Dendritic cell treated with granulocyte-macrophage colony-stimulating factor and Interleukin-4, amounts not matched to agents 40 ng/mL and 50 ng/mL, for 4 days (primary cell): Measurements from ENCODE around the gene TP53BP2.
A peak's percentile ranks its signal among the peaks of the same experiment; 100 is the strongest.
"Not testable (repeated sequence)": the region's sequence is repeated elsewhere in the genome, so short reads cannot be mapped to it uniquely, and the experiment has no call there.

ENCODE experiments used
- H3K27ac Mint-ChIP-seq: one replicate; pipeline ENCODE4 v1.8.0; 2022; ENCODE audit warnings: mild to moderate bottlenecking, mixed read lengths
- H3K27me3 Mint-ChIP-seq: one replicate; pipeline ENCODE4 v1.8.0; 2022; ENCODE audit warnings: mild to moderate bottlenecking, mixed read lengths
- H3K36me3 Mint-ChIP-seq: one replicate; pipeline ENCODE4 v1.8.0; 2022; ENCODE audit warnings: low read depth, mixed read lengths
- H3K4me1 Mint-ChIP-seq: one replicate; pipeline ENCODE4 v1.8.0; 2022; ENCODE audit warnings: low read depth, mixed read lengths
- H3K4me3 Mint-ChIP-seq: one replicate; pipeline ENCODE4 v1.8.0; 2022; ENCODE audit warnings: mild to moderate bottlenecking, moderate library complexity, mixed read lengths
- H3K9me3 Mint-ChIP-seq: one replicate; pipeline ENCODE4 v1.8.0; 2022; ENCODE audit warnings: mixed read lengths
- intact Hi-C: fragments of 100-400 bp; cut with micrococcal nuclease; formaldehyde crosslinking; loops from one replicate; pipeline ENCODE4 v1.15.0; 2022

The TP53BP2 gene, protein sequence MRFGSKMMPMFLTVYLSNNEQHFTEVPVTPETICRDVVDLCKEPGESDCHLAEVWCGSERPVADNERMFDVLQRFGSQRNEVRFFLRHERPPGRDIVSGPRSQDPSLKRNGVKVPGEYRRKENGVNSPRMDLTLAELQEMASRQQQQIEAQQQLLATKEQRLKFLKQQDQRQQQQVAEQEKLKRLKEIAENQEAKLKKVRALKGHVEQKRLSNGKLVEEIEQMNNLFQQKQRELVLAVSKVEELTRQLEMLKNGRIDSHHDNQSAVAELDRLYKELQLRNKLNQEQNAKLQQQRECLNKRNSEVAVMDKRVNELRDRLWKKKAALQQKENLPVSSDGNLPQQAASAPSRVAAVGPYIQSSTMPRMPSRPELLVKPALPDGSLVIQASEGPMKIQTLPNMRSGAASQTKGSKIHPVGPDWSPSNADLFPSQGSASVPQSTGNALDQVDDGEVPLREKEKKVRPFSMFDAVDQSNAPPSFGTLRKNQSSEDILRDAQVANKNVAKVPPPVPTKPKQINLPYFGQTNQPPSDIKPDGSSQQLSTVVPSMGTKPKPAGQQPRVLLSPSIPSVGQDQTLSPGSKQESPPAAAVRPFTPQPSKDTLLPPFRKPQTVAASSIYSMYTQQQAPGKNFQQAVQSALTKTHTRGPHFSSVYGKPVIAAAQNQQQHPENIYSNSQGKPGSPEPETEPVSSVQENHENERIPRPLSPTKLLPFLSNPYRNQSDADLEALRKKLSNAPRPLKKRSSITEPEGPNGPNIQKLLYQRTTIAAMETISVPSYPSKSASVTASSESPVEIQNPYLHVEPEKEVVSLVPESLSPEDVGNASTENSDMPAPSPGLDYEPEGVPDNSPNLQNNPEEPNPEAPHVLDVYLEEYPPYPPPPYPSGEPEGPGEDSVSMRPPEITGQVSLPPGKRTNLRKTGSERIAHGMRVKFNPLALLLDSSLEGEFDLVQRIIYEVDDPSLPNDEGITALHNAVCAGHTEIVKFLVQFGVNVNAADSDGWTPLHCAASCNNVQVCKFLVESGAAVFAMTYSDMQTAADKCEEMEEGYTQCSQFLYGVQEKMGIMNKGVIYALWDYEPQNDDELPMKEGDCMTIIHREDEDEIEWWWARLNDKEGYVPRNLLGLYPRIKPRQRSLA

DNA sequence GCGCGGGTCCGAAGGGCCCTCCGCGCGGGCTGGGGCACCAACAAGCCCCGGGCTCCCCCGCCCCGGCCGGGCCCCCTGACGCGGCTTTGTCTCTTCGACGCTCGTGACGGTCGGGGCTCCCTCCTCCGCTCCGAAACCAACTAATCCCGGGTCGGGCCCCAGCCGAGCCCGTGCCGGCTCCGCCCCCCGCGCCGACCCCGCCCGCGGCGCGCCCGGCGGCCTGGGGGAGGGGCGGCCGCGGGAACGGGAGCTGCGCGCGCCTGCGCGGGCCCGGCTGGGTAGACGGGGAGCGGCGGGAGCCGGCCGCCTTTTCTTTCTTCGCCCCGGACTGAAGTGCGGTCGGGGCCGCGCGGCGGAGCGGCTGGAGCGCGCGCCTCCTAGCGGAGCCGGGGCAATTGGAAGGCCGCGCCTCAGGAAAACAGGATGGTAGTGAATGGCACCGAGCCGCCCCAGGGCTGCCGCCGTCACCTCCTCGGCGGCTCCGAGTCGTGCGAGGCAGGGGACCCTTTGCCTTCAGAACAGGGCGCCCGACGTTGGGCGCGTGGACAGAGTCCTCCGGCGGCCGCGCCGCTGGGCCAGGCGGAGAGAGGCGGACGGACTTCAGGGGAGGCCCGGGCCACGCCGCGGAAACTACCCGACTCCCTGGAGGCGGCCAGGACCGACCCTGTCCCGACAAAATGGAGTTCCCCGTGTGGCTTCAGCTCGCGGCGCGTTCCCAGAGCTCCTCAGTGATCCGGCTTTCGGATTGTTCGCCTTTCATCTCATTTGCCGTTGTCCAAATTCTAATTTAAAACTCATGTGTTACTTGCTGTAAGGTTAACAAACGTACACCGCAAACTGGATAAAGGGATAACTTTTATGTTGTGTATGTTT, at the start of gene TP53BP2:
TP53BP2 (minus strand) TSS at position 138 of the 873 bp plus-strand sequence. CDS start 267 bp downstream, outside the sequence.
- H3K4me1 Mint-ChIP-seq: peaks cover 34% of the 10 kb centered on the region
- H3K36me3 Mint-ChIP-seq: peaks cover 15% of the 10 kb centered on the region
- H3K4me3 Mint-ChIP-seq: peak within 1 kb of the TSS; percentile 89
- intact Hi-C loops: loop anchor here (1.0 to 10.0 kb wide), 4 partner anchors 11 to 131 kb away; partner anchors contain the start of gene CAPN2
- H3K27ac Mint-ChIP-seq: peak within 1 kb of the TSS; percentile 100
- H3K27me3 Mint-ChIP-seq: no peaks in the 10 kb centered on the region
- H3K9me3 Mint-ChIP-seq: no peaks in the 10 kb centered on the region

DNA sequence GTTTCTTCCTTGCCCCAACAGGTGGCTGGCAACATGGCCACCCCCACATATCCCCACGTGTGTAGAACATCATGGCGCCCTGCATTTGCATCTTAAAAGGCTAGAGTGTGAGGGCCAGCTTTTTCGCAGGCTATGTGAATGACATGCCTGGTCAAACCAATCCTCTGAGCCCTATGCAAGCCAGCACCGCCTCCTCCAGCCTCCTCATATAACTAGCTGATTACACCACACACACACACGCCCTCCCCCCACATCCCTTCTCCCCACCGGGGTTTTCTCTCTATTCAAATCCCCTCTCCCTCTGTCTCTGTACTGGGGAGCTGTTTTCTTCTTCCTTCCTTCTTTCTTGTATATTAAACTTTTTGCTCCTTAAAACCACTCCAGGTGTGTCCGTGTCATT, 44.7 kb upstream of the TP53BP2 start:
- H3K4me3 Mint-ChIP-seq, intact Hi-C loops, H3K27me3 Mint-ChIP-seq, H3K36me3 Mint-ChIP-seq, H3K4me1 Mint-ChIP-seq, H3K27ac Mint-ChIP-seq, H3K9me3 Mint-ChIP-seq: not testable (repeated sequence)

DNA sequence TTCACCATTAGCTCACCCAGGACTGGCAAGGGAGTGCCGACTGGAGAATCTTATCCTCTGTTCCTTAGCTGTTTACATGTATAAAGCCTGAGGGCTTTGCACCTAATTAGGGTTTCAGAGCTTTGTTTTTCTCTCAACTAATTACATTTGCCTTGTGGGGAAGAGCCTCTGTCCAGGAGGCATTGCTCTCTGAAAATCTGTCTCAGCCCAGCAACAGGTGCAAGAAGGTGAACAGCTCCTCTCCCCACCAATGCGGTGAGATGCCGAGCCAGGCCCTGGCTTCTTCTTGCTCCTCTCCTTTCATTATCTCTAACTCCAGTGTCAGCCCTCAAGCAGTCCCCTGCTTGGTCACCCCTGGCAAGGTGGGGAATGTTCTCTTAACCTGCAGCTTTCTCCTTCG, 43.6 kb upstream of the TP53BP2 start:
- H3K4me1 Mint-ChIP-seq, H3K4me3 Mint-ChIP-seq, H3K27ac Mint-ChIP-seq, H3K36me3 Mint-ChIP-seq, intact Hi-C loops, H3K9me3 Mint-ChIP-seq, H3K27me3 Mint-ChIP-seq: not testable (repeated sequence)

DNA sequence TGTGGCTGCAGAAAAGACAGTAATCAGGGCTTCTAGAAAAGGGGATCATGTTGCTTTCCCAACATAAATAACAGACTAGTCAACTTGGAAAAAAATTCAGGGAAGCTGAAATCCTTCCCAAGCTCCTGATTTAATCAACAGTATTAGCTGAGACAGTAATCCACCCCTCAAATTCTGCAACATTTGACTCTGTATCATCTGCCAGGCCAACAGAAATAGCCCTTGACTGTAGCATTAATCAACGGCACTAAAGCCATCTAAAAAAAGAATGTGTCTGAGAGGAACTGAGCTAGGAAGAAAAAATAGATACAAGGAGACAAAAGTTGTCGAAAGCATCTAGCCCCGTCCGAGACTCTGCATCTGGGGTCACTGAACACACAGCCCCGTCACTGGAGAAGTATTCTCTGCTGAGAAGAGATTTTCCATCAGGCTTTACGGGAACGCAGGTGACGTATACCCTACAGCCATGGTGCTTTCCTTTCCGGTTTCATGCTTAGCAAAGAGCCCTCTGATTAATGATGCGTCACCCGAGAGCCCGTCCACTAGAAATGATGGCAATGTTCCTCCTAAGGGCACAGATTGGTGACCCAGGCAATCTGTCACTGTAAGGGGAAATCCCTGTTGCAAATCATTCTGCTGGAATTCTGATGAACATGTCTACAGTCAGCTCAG, 42.1 kb upstream of the TP53BP2 start:
- Mint-ChIP-seq H3K27ac (no peak overlapping the region), H3K4me3 (no peak overlapping the region), H3K36me3 (no peaks in the 10 kb centered on the region), H3K9me3 (no peaks in the 10 kb centered on the region), H3K27me3 (peaks cover 2% of the 10 kb centered on the region), H3K4me1 (no peaks in the 10 kb centered on the region)
- intact Hi-C loops: no loop called here

DNA sequence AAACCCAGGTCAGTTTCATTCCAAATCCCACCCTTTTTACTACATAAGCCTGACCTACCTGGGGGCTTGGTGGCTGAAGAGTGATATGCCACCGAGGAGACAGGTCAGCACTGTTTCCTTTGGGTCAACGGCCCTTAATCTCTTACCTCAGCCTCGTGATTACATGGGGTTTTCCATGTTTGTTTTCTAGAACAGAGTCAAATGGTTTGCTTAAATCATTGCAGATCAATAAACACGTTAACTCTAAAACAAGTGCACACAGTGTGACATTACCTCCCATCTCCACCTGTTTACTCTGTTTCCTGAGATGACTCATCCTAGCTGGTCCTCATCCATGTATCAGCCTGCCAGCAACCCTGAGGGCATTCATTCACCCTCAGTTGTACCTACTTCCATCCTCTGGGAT, 40.8 kb upstream of the TP53BP2 start:
- intact Hi-C loops: no loop called here
- no peak overlapping the region for H3K27ac Mint-ChIP-seq

DNA sequence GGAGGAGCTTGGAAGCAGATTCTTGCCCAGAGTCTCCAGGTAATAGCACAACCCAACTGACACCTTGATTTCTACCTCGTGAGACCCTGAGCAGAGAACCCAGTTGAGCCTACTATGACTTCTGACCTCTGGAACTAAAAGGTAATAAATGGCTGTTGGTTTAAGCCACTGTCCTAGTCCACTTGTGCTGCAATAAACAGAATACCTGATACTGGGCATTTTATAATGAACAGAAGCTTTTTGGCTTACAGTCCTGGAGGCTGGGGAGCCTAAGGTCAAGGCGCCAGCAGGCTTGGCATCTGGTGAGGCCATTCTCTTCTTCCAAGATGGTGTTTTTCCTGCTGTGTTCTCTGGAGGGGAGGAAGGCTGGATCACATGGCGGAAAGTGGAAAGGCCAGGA, 39.9 kb upstream of the TP53BP2 start:
- H3K36me3 Mint-ChIP-seq: no peaks in the 10 kb centered on the region
- H3K9me3 Mint-ChIP-seq: no peaks in the 10 kb centered on the region
- no peak overlapping the region for H3K27ac Mint-ChIP-seq
- intact Hi-C loops: no loop called here
- H3K4me3 Mint-ChIP-seq: no peak overlapping the region
- peaks cover 2% of the 10 kb centered on the region for H3K27me3 Mint-ChIP-seq
- no peaks in the 10 kb centered on the region for H3K4me1 Mint-ChIP-seq

More for the DNA sequence above, 40.8 kb upstream of the TP53BP2 start:
- H3K9me3 Mint-ChIP-seq: no peaks in the 10 kb centered on the region
- no peak overlapping the region for H3K4me3 Mint-ChIP-seq
- no peaks in the 10 kb centered on the region for H3K36me3 Mint-ChIP-seq
- peaks cover 2% of the 10 kb centered on the region for H3K27me3 Mint-ChIP-seq
- no peaks in the 10 kb centered on the region for H3K4me1 Mint-ChIP-seq

DNA sequence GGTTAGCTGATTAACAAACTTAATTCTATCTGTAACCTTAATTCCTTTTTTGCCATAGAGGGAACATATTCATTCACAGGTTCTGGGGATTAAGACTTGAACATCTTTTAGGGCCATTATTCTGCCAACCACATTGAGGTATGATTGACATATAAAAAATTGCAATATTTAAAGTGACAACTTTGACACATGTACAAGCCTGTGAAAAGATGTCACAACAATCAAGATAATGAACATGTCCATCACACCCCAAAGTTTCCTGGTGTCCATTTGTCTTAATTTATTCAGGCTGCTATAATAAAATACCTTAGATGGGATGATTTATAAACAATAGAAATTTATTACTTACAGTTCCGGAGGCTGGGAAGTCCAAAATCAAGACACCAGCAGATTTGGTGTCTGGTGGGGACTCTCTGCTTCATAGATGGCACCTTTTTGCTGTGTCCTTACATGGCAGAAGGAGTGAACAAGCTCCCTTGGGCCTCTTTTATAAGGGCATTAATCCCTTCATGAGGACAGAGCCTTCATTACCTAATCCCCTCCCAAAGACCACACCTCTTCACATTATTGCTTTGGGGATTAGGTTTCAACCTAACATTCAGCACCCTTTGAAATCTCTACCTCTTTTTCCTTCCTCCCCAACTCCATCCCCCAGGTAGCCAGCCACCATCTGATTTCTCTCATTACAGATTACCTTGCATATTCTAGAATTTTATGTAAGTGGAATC, 33.0 kb upstream of the TP53BP2 start:
- Mint-ChIP-seq H3K4me1 (no peaks in the 10 kb centered on the region), H3K27me3 (no peaks in the 10 kb centered on the region), H3K4me3 (no peak overlapping the region), H3K9me3 (no peaks in the 10 kb centered on the region), H3K36me3 (no peaks in the 10 kb centered on the region), H3K27ac (no peak overlapping the region)
- intact Hi-C loops: no loop called here

DNA sequence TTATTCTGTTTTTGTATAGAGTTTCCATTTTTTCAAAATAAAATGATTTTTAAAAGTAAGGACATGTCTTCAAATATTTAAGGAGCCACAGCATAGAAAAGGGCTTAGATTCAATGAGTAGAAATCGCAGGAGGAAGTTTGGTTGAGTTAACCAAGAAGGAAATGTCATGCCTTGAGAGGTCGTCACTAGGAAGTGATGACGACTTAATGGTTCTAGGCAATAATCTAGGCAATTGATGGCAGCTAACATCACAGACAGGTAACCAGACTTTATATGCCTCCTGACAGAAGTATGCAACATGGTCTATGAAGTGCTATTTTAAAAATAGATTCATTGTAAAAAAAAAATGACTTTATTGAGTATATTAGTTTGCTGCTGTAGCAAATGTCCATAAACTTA, 32.1 kb upstream of the TP53BP2 start:
- H3K27ac Mint-ChIP-seq: no peak overlapping the region
- H3K4me3 Mint-ChIP-seq: no peak overlapping the region
- H3K27me3 Mint-ChIP-seq: no peaks in the 10 kb centered on the region
- H3K9me3 Mint-ChIP-seq: no peaks in the 10 kb centered on the region
- intact Hi-C loops: no loop called here
- no peaks in the 10 kb centered on the region for H3K4me1 Mint-ChIP-seq
- no peaks in the 10 kb centered on the region for H3K36me3 Mint-ChIP-seq

DNA sequence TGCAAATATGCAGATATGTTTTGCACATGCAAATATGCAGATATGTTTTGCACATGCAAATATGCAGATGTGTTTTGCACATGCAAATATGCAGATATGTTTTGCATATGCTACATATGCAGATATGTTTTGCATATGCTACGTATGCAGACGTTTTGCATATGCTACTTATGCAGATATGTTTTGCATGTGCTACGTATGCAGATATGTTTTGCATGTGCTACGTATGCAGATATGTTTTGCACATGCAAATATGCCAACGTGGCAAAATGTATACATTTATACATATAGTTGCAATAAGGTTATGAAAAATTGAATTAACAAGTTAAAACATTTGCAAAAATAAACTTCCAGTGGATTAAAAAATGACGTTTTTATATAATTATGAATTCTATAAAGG, 30.8 kb upstream of the TP53BP2 start:
- intact Hi-C loops: no loop called here
- Mint-ChIP-seq H3K4me3 (no peak overlapping the region), H3K4me1 (peaks cover under 1% of the 10 kb centered on the region), H3K9me3 (no peaks in the 10 kb centered on the region), H3K36me3 (no peaks in the 10 kb centered on the region), H3K27me3 (no peaks in the 10 kb centered on the region), H3K27ac (no peak overlapping the region)

DNA sequence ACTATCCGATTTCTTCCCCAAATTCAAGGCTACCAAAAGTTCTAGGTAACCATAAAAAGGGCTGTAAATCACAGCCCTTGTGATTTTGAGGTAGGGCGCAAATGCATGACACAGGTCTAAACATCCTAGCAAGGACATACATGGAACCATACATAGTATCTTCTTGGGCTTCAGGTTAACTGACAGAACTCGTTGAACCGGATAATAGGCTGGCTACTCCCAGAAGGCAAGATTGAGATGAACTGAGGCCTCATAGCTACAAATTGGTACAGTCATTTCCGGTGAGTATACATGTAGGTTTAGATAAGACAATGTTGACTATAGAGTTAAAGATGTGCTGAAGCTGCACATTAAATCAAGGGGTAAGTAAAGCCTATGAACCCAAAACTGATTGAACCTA, 27.3 kb upstream of the TP53BP2 start:
- H3K27me3 Mint-ChIP-seq: no peaks in the 10 kb centered on the region
- intact Hi-C loops: no loop called here

DNA sequence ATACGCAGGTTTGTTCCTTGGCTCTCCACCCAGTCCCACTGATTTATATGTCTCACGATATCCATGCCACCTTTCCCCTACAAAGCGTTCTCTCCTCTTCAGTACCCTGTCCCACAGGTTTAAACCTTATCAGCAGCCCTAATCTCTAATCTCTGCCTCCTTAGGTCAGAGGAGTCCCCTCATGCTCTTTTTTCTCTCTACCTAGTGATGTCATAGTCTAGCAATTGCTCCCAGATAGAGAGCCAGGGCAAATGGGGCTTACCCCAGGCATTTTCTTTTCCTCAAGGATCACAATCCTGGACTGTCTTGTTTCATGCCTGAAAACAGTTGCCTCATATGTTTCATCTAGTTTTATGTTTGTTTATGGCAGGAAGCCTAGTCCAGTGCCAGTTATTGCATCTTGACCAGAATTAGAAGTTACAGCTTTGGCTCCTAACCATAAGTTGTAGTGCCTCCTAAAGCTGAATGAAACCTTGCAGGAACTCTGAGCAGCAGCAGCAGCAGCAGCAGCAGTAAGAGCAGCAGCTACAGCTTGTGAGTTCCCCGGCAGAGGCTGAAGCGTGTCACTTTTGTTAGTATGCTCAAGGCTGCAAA, 26.7 kb upstream of the TP53BP2 start:
- Mint-ChIP-seq H3K9me3 (no peaks in the 10 kb centered on the region), H3K27me3 (peaks cover 2% of the 10 kb centered on the region), H3K27ac (no peak overlapping the region), H3K4me3 (no peak overlapping the region), H3K4me1 (peaks cover 13% of the 10 kb centered on the region), H3K36me3 (no peaks in the 10 kb centered on the region)
- intact Hi-C loops: no loop called here

More for the DNA sequence above, 27.3 kb upstream of the TP53BP2 start:
- no peaks in the 10 kb centered on the region for H3K36me3 Mint-ChIP-seq
- no peaks in the 10 kb centered on the region for H3K9me3 Mint-ChIP-seq
- H3K4me3 Mint-ChIP-seq: no peak overlapping the region
- H3K4me1 Mint-ChIP-seq: peaks cover 13% of the 10 kb centered on the region
- no peak overlapping the region for H3K27ac Mint-ChIP-seq
